HG03159 (cell line): ENCODE data around the gene FADS3.

Experiments
- ATAC-seq: cut with Tn5 transposase; IDR thresholded peaks from one replicate; pipeline ENCODE4 v1.9.1; 2021; ENCODE audit warnings: mild to moderate bottlenecking, moderate library complexity; ENCODE audit not compliant: unreplicated experiment

Gene FADS3

DNA sequence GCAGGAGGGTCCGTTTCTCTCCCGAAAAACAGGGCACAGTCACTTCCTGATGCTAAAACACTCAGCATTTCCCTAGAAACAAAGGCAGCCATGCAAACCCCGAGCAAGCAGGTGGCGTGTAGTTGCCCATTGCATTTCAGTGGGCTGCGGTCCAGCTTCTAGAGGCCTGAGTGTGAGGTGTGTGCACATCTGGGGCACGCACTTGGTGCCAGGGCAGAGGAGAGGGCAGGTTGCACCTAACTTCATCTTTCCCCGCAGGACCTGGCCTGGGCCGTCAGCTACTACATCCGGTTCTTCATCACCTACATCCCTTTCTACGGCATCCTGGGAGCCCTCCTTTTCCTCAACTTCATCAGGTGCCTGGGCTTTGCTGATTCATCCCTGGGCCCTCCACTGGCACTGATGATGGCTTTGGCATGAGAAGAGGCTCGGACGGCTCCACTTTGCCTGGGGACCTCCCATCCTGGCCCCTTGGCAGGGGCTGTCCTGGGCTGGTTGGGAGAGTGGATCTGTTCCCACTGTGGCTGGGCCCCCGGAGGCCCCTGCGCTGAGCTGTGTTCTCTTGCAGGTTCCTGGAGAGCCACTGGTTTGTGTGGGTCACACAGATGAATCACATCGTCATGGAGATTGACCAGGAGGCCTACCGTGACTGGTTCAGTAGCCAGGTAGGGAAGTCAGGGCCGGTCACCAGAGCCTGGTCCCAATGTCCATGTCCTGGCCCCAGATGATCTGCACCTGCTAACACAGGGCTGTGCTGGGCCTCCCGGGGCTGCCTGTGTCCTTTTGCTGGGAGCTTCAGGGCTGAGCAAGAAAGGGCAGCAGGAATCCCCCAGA, 28.4 kb downstream of the FADS3 start:
- ATAC-seq = no peak

DNA sequence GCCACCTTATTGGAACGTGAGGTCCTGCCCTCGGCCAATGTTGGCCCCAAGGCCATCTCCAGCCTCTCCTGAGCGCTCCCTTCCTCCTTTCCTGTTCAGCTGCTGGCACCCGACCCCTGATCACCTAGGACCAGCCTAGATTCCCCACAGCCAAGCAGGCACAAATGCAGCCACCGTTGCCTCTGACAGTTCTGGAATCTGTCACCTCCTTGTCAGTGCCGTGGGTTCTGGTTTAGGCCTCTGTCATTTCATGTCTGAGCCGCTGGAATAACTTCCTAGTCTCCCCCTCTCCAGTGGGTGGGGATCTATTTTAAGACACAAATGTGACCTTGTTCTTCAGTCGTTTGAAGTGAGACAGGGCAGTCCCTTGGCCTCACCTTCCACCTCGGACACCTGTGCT, 29.7 kb downstream of the FADS3 start:
- no peak for ATAC-seq

DNA sequence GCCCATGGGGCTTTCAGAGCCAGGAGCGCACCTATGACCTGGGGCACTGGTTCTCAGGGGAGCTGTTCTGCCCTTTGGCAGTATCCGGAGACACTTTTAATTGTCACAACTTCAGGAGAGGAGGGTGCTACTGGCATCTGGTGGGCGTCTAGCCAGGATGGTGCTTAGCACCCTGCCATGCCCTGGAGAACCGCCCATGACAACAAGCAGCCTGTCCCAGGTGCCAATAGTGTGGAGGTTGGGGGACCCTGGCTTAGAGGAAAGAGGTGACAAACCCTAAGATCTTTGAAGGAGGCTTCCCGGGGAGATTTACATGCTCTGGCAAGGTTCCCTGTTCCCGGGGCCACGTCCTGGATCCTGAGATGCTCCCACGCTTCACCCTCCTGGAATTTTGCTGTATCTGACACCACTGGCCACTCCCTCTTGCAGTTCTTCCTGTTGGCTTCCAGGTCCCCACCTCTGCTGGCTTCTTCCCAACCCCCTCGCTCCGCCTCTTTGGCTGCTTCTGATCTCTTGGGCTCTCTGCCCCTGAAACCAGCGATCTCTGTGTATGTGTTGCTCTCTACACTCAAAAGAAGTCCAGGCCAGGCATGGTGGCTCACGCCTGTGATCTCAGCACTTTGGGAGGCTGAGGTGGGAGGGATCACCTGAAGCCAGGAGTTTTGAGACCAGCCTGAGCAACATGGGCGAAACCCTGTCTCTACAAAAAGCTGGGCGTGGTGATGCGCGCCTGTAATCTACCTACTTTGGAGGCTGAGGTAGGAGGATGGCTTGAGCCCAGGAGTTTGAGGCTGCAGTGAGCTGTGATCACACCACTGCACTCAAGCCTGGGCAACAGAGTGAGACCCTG, 31.1 kb downstream of the FADS3 start:
- no peak for ATAC-seq

DNA sequence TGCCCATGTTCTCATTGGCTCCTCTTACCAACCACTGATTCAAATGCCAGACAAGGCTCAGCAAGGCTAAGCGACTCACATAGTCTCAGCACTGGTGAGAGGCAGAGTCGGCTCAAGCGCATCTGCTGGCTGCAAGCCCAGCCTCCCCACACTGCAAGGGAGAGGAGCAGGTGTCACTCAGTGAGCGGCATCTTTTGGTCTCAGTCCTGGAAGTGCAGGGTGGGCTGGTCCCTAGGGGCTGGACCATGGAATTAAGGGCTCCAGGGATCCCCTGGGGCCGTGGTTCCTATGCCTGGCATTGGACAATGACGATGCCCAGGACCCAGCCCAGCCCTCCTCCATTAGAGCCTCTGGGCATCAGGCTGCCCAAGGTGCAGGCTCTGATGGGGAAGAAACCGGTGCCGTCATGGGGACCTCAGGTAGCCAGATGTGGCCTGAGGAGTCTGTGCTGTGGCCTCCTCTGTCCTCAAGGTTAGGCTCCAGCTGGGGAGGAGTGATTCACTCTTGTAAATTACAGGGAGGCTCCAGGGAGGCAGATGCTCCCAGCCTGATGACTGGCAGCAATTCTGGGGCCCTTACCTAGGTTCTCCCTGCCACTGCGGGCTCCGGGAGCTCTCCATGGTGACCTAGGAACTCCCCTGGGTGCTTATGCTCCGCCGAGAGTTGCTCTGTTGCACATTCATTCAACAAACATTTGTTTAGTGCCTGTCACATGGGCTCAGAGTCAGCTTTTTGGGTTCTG, 35.2 kb downstream of the FADS3 start:
- no peak for ATAC-seq

DNA sequence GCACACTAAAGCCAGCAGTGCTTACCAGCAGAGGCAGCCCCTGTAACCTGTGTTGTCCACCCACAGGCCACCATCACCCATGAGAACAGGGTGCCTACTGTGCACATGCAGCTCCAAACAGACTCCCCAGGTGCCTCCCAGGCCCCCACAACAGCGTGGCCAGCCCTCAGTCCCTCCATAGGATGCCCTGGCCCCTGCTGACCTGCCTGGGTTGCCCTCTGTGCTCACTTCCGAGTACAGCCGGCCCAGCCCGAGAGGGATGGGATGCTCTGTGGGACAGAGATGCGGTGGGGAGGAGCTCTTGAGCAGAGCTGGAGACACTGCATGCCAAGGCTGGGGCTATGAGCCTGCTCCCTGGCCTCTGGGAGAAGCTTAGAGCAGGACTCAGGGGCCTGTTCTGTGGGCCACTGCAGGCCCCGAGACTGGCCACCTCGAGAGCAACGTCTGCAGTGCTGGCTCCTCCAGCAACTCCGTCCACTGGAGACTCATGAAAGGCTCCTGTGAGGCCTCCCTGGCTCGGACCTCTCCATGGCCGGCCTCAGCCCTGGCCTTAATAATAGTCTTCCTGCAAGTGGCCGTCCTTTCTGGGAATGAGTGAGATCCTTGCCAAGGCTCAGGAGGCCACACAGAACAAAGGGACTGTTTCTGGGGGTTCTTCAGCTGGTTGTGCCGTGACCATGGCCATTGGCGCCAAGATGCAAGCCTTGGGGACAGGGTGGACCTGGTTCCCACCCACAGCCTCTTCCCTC, 36.2 kb downstream of the FADS3 start:
- no peak for ATAC-seq

DNA sequence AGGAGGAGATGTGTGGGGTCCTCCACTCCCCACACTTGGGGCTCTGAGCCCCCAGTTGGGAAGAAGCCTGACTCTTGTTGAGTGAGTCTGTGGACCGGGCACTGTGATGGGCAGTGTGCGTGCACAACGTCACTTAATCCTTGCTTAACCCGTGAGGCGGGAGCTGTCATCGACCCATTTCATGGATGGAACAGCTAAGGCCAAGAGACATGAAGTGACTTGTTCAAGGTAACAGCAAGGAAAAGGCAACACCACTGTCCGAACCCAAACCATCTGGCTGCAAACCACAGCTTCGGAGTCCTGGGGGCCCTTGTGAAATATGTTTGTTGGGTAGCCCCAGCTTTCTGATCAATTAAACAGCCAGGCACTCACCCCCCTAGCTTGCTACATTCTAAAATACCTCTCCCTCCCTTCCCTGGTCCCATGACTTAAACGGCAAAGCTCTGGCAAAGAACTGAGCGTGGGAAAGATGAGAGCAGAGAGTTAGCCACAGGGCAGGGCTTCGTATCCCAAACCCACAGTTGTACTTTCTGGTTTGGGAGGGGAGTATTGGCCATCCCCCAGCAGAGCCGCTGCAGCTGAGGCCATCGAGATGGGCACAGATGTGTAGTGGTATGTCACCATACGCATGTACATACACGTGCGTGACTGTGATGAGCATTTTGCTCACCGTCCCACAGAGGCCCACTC, 37.0 kb downstream of the FADS3 start:
- no peak for ATAC-seq

DNA sequence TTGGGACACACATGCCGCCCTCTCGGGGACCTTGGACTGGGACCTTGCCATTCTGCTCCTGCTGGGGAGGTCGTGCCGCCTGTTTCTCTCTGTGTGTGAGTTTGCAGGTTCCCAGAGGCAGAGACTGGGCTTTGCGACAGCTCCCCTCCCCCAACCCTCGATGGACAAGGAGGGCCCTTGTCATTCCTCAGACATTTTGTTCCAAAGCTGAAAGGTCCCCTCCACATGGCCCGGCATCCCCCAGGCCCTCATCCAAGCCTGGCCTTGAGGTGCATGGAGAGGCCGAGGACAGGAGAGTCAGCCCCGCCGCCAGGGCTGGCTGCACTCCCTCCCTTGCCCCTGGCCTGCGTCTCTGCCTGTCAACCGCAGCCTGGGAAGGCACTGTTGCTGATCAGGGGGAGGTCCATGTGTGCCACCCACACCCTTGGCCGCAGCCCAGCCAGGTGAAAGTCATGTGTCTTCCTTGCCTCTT, 37.6 kb downstream of the FADS3 start:
- ATAC-seq = no peak

DNA sequence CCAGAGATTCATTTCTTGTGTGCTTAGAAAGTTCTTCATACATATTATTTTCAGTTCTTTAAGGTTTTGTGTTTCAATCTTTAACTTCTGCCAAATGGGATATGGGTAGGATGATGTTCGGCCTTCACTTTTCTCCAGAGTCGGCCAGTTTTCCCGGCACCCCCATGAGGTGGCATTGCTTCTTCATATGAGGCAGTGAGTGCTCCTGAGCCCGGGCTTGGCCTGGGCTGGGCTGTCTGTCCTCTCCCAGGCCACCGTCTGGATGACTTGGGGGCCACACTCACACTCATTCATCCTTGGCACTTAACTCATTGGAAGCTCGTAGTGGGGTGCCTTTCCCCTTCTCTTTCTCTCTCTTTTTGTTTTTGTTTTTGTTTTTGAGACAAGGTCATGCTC, 39.4 kb downstream of the FADS3 start:
- no peak for ATAC-seq

DNA sequence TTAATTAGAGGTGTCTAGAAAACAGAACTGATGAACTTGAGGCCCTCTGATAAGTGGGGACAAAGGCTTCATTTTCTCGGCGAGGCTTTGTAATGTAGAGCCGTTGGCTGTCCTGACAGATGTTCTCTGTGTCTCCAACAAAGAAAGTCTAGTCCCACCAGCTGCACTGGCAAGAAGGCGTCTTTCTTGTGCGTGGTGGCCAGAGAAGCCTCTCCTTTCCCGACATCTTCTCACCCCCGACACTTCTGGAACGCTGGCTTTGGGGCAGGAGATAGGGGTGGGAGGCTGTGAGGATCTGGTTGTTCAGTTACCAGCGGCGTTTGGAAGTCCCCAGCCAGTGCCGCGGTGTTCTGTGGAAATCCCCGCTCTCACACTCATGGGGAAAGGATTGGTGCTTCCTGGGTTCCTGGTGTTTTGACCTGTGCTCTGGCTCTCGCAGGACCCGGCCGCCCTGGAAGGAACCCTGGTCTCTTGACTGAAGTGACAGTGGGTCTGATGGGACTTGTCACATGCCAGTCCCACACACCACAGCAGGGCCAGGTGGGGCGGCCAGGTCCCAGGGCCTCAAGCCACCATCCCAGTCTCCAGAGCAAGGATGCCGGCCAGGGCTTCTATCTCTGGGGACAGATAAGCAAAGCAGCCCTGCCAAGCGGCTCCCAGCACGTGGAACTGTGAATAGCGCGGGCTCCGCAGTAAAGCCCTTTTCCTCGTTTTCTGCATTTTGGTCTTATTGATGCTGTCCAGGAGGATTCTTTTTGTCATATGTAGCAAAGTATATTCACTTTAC, 40.0 kb downstream of the FADS3 start:
- ATAC-seq = no peak

DNA sequence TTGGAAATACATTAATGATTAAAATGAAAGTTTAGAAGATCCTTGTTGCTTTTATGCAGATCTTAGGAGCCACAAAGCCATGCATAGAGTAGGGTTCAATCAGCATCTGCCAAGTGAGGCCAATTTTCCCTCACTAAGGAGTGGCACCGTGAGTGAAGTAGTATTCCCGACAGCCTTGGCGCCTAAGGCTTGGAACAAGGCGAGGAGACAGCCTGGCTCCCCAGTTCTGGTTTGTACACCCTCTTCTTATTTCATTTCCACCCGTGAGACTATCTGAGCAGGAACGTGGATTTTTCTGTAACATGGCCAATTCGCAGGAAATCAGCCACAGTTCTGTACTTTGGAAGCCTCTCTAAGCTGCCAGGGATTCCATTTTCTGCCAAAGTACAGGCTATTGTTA, 40.7 kb downstream of the FADS3 start:
- ATAC-seq = no peak

DNA sequence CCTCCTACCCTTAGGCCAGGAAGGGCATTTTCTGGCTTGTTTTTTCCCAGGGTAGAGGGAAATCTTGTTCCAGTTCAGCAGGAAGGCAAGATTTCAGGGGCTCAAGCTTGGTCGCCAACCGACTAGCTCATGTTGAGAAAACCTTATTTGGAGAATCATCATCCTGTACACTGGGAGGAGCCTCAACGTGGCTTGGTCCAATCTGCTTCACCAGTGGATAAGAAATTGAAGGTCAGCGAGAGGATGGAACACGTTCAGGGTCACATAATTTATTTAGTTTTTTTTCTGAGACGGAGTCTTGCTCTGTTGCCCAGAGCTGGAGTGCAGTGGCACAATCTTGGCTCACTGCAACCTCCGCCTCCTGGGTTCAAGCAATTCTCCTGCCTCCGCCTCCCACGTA, 42.7 kb downstream of the FADS3 start:
- ATAC-seq = no peak

DNA sequence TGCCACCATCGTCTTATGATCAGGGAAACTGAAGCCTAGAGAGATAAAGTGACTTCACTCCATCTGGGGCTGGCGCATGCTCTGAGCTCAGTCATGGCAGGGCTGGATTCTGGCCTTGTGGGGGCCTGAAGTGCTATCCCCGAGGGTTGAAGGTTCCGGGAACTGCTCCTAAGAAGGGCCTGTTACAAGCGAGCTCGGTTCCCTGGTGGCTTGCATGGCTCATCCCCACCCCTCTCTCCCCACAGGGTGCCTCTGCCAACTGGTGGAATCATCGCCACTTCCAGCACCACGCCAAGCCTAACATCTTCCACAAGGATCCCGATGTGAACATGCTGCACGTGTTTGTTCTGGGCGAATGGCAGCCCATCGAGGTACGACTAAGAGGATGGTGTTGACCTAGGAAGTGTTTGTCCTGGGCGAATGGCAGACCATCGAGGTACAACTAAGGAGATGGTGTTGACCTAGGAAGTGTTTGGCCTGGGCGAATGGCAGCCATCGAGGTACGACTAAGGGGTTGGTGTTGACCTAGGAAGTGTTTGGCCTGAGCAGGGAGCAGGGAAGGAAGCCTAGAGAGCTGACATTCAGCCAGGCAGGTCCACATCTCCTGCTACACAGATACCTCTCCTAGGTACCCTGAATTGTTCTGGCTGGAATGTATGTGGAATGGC, 43.3 kb downstream of the FADS3 start:
- ATAC-seq = no peak

DNA sequence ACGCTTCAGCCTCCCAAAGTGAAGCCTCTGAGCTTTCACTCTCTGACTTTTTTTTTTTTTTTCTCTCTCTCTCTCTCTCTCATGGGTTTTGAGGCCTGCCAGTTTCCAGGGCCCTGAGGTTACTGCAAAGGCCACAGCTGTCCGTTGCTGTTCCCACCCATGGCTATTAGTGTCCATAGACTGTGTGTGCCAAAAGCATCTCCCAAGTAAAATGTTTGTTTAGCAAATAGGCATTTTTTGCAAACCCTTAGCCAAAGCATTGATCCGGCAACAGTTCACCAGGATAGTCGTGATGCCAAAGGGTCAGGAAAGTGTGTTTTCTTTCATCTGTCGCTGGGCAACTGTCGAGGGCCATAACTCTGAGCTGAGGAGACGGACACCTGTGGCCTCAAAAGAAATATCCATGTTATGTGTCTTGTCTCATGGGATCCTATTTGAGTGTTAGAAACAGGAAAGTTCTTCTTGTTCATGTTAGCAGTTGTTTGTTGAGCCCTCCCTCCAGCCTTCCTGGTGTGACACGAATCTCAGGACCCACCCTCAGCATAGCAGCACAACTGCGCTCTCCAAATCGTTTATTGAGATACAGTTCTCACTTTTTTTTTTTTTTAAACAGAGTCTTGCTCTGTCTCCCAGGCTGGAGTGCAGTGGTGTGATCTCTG, 44.9 kb downstream of the FADS3 start:
- no peak for ATAC-seq

DNA sequence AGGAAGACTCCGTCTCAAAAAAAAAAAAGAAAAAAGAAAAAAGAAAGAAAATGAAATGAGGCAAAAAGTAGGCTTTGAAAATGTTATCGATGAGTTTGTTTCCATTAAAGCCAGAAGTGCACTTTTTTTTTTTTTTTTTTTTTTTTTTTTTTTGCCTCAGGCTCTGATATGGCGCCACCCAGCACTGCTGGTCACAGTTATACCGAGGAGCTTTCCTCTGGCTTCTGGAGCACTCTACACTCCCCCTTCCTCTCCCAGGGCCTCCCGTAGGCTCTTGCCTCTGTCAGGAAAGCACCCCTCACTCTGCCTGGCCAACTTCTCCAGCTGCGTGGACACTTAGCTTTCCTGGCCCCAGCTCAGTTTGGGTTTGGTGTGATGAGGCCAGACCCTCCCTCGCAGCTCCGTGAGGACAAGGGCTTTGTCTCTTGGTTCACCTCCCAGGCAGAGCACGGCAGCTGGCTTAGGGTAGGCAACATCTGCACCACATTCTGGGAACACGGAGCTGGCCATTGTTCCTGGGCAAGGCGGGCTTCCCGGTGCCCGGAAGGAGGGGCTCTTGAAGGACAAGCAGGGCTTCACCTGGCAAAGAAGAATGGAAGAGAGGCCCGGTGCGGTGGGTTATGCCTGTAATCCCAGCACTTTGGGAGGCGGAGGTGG, 46.3 kb downstream of the FADS3 start:
- ATAC-seq = no peak

DNA sequence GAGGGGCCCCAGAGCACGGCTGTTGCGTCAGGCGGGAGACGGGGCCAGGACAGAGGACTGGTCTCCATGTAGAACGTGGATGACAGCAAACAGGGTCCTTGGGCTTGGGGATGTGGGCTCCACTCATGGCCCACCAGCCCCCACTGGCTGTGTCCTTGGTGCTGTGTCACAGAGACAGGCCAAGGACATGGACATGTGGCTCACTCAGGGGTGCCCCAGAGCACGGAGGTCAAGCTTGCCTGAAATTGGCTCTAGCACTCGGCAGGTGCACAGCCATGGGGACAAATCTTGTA, 48.9 kb downstream of the FADS3 start:
- ATAC-seq = no peak

DNA sequence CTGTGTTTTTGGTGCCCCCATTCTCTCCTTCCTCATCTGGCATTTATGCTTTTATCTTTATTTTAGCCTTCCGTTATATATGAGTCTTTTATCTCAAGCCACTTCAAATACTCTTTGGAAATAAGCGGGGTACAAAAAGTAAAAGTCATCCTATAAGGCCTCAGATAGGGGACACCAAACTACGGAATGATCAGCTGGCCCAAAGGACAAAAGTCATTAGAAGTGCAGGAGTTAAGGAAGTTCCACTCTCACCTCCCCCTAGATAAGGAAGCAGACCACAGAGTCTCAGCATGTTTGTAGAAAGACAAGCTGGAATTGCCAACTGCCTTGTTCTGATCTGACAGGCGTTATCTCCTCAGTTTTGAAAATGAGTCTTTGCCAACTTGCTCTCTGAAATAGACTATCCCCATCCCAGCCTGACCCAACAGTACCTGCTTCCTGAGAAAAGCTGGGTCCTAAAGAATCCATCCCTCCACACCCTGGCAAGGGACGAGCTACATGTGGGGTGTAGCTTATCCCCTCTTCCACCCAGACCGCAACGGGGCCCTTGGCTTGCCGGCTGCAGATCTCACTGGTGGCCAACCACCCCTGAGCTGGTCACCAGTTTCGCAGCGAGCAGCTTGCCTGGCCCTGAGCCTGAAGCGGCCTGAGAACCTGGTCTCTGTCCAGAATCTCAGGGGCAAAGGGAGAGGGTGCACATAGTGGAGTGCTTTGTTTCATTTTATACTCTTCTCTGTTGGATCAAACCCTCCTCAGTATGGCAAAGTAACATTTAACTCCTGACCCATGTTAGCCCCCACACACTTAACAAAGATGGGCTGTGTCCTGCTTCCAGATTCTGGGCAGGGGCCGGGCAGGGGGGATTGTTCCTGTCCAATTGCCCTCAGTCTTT, 49.5 kb downstream of the FADS3 start:
- ATAC-seq = no peak

DNA sequence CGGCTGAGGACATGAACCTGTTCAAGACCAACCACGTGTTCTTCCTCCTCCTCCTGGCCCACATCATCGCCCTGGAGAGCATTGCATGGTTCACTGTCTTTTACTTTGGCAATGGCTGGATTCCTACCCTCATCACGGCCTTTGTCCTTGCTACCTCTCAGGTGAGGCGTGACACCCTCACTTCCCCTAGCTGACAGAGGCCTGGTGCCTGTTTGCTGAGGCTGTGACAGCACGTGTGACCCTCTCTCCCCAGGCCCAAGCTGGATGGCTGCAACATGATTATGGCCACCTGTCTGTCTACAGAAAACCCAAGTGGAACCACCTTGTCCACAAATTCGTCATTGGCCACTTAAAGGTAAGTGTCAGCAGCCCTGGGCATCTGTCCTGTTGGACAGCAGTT, 51.0 kb downstream of the FADS3 start:
- no peak for ATAC-seq
